HG03060 (cell line): ENCODE measurements around the gene PGA5.

ENCODE experiments used
- ATAC-seq: cut with Tn5 transposase; IDR thresholded peaks from one replicate; pipeline ENCODE4 v1.9.1; 2021; ENCODE audit warnings: low read depth, moderate number of reproducible peaks; ENCODE audit not compliant: unreplicated experiment

PGA5 gene

DNA sequence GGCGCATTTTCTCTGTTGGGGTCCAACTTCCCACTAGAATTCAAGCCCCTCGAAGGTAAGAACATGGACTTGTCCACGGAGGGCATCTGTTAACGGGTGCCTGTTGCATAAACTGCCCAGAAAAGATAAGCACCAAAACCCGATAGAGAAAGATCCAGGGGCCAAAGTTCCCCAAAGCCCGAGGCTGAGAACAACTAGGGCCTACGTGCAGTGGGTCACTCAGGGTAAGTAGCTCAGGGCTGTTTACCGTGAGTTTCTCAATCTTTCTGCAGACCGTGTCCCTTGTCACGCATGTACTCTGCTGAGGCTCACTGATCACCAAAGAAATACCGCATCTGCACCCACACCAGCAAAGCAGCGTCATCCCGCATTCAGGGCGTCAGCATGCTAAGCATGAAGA is 24.4 kb downstream of the PGA5 start:
- ATAC-seq: no peak

GRCh38 chr11:61266602-61267001 is 25.6 kb downstream of the PGA5 start:
- ATAC-seq: no peak

GRCh38 chr11:61267437-61267841 is 26.5 kb downstream of the PGA5 start:
- ATAC-seq: no peak

DNA sequence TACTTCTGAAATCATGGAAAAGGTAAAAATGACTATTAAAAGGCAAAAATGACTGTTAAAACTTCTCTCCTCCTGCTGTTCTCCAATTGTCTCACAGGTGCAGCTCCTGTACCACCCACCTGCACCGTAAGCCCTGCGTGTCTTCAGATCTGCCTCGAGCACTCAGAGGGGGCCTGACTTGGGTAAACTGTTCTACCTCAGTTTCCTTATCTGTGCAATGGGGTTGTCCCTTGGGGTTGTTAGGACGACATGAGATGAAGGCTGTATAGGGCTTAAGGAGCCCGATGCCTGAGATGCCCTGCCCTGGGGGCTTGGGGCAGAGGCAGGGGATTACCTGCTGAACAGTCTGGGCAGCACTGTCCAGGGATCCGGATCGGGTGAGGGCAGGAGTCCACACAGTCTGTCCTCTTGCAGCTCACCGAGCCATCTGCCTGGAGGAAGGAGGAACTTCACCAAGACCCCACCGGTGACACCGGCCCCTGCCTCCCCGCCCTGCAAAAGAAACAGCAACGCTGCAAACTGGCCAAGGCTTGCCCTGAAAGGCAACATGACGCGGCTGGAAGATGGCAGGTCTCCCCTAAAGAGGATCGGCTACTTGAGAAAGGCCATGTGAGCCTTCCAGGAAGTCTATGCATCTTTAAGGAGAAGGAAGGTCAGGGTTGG is 27.7 kb downstream of the PGA5 start:
- no peak for ATAC-seq

DNA sequence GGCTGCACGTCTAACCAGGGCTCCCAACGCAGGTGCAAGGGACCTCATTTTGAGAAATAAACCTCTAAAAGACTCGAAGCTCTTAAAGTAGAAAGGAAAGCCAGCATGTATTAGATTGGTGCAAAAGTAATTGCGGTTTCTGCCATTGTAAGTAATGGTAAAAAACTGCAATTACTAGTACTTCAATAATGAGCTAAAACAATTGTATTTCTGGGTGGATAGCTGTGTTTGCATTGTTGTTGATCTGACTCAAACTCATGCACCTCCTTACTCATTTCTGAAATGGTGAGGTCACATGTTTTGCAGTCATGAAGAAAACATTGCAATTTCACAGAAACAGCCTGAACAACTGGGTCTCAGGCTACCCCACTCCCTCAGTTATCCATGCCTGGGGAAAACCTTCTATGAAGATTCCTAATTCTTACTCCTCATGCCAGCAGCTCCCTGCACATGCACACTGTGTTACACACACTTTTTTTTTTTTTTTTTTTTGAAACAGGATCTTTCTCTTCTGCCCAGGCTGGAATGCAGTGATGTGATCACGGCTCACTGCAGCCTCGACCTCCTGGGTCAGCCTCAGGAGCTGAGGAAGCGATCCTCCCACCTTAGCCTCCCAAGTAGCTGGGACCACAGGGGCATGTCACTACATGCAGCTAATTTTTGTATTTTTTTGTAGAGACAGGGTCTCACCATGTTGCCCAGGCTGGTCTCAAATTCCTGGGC is 29.5 kb downstream of the PGA5 start:
- ATAC-seq: no peak

DNA sequence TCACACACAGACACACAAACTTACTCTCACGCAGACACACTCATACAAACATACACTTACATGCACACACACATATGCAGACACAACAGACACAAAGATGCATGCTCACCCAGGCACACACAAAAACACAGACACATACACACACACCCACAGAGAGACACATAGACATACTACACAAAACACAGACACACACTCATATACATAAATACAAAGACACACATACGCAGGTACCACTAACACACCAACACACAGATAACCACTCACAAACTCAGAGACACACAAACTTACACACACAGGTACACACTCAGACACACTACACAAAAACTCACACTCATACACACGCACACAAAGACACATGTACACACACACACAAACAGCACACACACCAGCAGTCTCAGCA is 31.8 kb downstream of the PGA5 start:
- no peak for ATAC-seq

DNA sequence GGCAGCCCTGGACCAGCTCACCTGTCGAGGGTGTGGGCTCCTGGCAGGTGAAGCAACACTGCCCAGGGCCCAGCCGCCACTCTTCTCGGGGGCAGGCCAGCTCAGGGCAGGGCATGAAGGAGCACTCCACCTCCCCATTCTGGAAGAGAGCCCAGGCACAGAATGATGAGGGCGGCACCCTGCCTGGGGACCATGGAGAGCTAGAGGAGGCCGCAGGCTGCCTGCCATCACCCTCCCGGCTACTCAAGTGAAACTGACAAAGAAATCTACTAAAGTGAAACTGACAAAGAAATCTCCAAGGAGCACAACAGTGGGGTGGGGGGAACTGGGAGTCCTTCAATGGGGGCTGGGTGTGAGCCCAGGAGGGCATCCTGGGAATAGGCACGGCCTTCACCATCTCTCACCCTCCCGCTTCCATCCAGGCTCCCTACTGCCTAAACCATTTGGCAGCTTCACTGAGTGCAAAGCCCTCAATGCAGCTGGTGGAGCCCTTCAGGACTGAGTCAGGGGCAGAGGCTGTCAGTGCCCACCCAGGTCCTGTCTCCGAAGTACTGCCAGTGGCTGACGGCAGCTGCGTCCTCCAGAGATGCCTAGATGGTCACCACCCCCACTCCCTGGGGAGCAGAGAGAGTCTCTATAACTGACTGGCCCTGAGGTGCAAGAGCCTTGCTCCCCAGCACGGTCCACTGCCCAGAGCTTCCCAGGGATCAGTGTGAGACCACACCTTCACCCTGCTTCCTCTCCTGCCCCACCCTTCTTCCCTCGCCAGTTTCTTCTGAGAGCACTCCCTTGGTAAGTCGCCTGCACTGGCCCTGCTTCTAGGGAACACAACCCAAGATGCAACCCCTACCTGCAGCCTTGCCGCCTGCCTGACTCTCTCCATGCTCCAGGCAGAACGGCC is 32.5 kb downstream of the PGA5 start:
- no peak for ATAC-seq

DNA sequence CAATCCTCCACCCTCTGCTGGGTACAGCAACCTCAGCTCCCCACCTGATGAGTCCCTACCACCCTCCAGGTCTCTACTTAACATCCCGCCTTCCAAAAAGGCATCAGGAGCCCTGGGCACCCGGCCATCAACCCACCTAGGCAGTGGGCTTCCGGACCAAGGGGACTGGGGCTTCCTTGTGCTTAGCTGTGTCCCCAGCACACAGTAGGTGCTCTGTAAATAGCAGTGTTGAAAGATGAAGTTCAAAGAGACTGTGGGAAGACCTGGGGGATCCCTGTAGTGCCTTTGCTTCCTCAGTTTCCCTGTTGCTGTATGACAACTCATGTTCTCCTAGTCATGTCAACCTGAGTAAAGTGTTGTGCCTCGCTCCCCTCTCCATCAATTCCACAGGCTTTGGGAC is 33.1 kb downstream of the PGA5 start:
- ATAC-seq: no peak

- no peak for ATAC-seq
Observed at GRCh38 chr11:61275191-61275590, 34.2 kb downstream of the PGA5 start.

DNA sequence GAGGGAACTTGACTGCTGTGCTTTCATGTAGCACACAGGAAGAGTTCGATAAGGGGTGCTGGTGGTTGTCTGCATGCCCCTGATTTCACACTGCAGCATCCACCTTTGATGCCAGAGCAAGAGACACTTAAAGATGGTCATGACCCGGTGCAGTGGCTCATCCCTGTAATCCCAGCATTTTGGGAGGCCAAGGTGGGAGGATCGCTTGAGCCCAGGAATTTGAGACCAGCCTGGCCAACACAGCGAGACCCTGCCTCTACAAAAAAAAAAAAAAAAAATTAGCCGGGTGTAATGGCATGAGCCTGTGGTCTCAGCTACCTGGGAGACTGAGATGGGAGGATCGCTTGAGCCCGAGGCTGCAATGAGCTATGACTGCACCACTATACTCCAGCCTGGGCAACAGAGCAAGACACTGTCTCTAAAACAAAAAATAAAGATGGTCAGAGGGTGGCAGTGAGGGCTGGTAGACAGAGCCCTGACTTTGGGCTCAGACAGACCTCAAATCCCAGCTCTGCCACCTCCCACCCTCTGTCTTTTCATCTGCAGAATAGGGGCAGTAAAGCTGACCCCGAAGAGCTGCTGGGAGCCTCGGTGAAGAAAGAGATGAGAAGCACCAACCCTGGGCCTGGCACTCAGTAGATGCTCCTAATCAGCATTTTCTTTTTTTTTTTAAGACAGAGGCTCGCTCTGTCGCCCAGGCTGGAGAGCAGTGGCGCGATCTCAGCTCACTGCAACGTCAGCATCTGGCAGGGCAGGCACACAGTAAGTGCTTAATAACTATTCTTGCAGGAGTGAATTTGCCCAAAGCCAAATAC is 36.4 kb downstream of the PGA5 start:
- no peak for ATAC-seq

- no peak for ATAC-seq
Observed at GRCh38 chr11:61278001-61278470, 37.1 kb downstream of the PGA5 start.

- ATAC-seq: no peak
Observed at GRCh38 chr11:61279934-61280659, 39.1 kb downstream of the PGA5 start.

DNA sequence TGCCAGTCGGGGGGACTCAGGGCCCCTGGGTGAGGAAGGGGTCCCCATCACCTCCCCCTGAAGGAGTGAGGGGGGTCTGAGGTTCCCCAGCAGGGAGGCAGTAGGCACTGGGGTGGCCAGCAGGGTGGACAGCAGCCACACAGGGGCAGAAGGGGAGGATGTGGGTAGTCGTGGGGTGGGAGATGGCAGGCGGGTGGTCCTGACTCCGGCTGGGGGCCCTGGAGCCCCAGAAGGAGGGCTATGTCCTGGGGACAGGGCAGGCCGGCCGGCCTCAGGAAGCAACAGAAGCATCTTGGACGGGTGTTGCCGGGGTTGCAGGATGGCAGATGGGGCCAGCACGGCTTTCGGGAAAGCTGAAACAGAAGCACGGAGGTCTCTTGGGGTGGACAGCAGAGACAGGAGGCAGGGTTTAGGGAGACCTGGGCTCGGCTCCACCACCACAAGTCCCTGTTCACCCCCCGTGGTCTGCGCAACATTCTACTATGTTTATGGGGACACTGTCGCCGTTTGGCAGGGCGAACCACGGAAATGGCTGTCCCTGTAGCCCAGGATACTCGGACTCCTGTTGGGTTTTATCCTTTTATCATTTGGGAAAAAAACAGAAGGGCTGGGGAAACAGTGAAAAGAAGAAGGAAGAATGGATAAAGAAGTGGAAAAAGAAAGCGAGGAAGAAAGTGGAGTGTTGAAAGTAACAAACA is 40.1 kb downstream of the PGA5 start:
- ATAC-seq: no peak

GRCh38 chr11:61281581-61282250 is 40.7 kb downstream of the PGA5 start:
- no peak for ATAC-seq

DNA sequence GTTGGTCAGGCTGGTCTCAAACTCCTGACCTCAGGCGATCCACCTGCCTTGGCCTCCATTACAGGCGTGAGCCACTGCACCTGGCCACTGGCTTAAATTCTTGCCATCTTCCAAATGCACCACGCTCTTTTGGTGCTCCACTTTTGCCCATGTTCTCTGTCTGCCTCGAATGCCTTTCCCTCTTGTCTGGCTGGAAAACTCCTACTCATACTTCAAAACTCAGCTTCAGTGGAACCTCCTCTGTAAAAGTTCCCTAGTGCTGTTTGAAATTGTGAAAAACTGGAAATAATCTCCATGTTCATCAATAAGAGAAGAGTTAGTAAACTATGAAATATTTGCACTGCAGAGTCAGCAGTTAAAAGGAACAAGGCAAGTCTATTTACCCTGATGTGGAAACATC is 42.6 kb downstream of the PGA5 start:
- no peak for ATAC-seq

DNA sequence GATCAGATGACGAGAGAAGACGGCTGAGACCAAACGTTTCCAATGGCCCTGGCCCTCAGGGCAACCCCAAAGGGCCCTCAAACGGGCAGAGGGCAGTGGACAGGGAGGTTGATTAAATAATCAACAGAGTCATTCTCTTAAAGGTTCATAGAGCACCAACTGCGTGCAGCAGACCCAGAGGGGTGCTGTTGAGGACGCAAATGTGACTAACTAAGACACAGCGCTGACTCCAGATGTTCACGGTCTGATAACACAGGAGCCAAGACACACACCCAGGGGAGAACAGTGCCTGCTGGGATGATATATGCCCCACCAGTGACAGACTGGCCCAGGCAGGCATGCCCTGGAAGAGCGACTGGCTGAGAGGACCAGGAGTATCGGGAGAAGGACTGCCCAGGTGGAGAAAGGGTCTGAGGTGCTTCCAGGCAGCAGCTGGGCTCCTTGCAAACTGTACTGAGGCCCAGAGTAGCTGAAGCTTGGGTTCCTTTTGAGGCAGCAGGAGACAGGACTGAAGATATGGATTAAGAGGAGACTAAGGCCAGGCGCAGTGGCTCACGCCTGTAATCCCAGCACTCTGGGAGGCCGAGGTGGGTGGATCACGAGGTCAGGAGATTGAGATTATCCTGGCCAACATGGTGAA is 46.5 kb downstream of the PGA5 start:
- no peak for ATAC-seq

DNA sequence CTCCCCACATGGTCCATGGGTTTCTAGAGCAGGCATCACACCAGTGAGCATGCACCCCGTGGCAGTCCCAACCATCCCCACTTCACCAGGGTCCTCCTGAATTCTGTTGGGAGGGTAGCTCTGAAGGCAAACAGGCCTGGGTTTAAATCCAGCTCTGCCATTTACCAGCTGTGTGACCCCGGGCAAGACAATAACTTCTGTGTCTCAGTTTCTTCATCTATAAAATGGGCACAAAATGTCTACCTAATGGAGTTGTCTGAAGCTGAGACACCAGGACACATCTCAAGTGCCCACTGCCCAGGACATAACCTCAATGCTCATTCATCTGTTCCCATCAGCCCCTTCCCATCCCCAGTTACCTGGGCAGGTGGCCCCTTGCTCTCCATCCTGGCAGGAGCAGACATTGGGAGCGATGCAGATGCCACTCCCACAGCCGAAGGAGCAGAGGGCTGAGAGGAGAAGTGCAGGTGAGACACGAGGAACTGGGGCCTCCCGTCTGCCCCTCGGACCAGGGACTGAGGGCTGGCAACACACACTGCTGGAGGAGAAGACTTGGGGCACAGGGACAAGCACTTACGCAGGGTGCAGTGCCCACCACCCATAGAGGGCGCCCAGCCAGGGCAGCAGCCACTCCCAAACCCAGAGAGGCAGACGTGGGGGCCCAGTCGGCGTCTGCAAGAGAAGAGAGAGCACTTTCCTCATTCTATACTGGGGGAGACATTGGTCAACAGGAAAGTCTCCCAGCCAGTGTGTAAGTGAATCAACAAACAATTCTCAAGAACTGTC is 50.1 kb downstream of the PGA5 start:
- no peak for ATAC-seq
